CD4-positive, alpha-beta T cell treated with Interleukin-17A for 1 hour (primary cell): ENCODE measurements around the gene INO80C.
A peak's percentile ranks its signal among the peaks of the same experiment; 100 is the strongest.

Source experiments
- DNase-seq: peaks from one replicate; pipeline ENCODE4 v3.0.0-alpha.2; 2020

INO80C gene, protein sequence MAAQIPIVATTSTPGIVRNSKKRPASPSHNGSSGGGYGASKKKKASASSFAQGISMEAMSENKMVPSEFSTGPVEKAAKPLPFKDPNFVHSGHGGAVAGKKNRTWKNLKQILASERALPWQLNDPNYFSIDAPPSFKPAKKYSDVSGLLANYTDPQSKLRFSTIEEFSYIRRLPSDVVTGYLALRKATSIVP

GRCh38 chr18:35497370-35498197 lies at the start of gene INO80C:
INO80C (minus strand) TSS chr18:35497960; CDS start chr18:35497874, 86 bp downstream.
- DNase-seq = peak; percentile 95

DNA sequence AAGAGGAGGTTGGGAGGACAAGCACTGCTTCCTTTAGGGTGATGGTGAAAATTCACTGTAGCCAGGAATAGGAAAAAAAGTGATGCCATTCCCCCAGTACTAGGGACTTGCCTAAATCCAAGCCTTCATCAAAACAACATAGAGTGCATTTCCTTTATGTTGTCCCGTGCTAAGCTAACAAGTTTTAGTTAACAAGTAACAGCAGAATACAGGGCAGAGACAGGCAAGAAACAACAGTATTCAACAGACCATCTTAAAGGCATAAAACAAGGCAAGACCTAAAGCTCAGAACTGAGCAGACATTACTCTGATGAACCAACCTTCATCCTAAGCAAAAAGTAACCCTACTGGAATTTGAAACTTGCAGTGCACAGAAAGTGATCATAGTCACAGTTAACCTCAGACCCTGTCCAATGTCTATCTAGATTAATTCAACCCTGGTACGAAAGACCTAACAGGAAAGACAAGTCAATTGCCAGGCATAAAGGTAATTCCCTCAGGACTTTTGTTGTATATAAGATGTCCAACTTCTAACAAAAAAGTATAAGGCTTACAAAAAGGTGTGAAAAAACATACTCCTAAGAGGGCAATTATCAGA lies 49.3 kb upstream of the INO80C start:
- no peak for DNase-seq

DNA sequence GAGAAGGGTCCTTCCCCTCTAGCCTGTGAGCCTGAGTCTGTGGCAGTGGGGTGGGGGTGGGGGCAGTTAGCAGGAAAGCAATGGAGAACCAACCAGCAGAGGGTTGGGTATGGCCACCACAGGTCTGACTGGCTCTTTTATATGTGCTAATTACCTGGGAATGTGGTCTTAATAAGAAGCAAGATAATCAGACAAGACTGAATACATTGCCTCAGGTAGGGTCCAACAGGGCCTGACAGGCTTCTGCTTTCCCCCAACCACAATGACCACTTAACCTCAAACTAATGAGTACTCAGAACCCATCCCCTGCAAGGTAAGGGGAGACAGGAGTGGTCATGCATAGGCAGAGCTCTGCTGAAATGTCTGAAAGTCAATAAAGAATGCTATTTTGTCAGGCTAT lies 44.6 kb upstream of the INO80C start:
- DNase-seq = no peak

- DNase-seq = no peak
These were observed 37.5 kb upstream of the INO80C start for GRCh38 chr18:35535297-35535696.

- DNase-seq = no peak
These were observed 36.2 kb upstream of the INO80C start for GRCh38 chr18:35533916-35534405.

- DNase-seq = no peak
These were observed 31.1 kb upstream of the INO80C start for GRCh38 chr18:35528749-35529274.

- DNase-seq = no peak
These were observed 28.8 kb upstream of the INO80C start for GRCh38 chr18:35526495-35527059.

DNA sequence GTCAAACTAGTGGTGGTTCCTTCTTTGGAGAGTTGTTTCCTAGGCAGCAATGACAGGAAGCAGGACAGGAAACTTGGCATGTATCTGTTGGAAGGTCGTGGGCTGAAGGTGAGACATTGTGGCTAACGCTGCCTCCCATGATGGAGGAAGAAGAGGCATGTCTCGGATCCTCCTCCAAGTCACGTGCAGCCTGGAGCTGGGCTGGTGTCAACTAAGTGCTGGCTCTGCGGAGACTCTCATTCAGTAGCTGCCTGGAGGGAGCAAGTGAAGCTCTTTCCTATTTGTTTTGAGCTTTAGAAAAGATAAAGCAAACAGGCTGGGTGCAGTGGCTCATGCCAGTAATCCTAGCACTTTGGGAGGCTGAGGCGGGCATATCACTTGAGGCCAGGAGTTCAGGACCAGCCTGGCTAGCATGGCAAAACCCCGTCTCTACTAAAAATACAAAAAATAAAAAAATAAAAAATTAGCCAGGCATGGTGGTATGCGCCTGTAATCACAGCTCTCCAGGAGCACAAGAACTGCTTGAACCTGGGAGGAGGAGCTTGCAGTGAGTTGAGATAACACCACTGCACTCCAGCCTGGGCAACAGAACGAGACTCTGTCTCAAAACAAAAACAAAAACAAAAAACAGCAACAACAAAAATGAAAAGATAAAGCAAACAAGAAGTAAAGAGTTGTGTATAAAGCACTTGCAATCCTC lies 28.2 kb upstream of the INO80C start:
- no peak for DNase-seq

GRCh38 chr18:35524226-35524625 lies 26.5 kb upstream of the INO80C start:
- DNase-seq = no peak

GRCh38 chr18:35522130-35522959 lies 24.6 kb upstream of the INO80C start:
- no peak for DNase-seq

- DNase-seq = no peak
These were observed 23.4 kb upstream of the INO80C start for GRCh38 chr18:35521133-35521532.

DNA sequence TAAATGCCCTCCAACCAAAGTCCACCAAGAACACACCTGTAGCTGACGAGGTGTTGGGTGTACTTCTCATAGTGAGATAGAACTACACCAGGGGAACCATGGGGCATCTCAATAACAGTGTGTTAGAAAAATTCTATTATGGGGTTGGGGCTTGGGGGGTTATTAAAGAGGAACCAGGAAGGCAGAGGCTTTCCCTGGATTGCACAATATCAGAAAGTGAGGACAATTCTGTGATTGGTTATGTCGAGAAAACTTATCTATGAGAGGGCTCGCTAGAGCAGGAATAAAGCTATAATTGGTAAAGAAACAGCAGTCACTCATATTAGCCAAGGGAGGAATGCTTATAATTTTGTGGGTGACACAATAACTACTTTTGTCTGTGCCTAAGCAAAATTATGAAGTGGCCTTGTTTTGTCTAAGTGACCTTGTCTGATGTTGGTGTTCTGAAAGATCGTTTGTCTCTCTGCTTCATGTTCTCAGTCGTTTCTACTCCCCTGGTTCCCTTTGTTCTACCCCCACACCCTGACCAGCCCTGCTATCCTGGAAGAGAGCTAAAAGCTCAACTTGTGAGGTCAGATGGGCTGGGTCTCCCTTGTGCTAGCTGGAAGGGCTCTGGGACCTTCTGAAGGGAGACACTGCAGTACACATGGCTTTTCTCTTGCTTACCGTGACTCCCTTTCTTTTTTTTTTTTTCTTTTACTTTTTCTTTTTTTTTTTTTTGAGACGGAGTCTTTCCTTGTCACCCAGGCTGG lies 21.6 kb upstream of the INO80C start:
- no peak for DNase-seq

- DNase-seq = no peak
These were observed 20.0 kb upstream of the INO80C start for GRCh38 chr18:35517715-35518114.

DNA sequence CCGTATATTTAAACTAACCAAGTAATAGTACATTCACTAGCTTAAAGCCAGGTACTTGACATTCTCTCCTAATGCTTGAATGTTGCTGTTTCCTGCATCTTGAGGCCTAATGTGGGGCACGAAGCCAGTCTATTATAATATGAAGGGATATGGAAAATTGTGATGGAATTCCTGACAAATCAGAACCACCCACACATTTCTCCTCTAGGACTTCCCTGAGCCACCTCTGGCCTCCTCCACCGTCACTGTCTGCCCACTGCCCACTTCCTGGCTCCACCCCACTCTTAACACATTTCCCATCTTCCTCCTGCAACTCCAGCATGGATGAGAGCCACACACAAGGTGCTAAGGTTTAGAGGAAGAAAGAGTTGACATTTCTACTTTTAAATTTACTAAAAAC lies 19.0 kb upstream of the INO80C start:
- DNase-seq = no peak

- DNase-seq = no peak
These were observed 18.6 kb upstream of the INO80C start for GRCh38 chr18:35516351-35516750.

GRCh38 chr18:35515460-35516130 lies 17.8 kb upstream of the INO80C start:
- DNase-seq = no peak

GRCh38 chr18:35514752-35515459 lies 17.1 kb upstream of the INO80C start:
- DNase-seq = no peak

DNA sequence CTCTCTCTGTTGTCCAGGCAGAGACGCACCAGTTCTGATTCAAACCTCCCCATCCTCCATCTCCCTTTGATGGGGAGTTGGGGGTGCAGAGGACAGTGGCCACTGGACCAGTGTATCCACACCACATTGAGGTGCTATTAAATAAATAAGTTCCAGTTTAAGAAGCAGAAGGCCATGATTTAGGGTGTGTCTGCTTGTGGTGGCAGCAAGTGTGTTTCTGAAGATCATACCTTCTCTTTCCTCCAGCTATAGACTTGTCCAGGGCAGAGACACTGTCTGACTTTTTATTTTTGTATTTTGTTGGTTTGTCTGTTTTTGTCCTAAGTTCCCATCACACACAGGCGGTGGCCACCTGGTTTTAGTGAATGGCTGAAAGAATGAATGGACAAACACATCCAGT lies 16.5 kb upstream of the INO80C start:
- no peak for DNase-seq

DNA sequence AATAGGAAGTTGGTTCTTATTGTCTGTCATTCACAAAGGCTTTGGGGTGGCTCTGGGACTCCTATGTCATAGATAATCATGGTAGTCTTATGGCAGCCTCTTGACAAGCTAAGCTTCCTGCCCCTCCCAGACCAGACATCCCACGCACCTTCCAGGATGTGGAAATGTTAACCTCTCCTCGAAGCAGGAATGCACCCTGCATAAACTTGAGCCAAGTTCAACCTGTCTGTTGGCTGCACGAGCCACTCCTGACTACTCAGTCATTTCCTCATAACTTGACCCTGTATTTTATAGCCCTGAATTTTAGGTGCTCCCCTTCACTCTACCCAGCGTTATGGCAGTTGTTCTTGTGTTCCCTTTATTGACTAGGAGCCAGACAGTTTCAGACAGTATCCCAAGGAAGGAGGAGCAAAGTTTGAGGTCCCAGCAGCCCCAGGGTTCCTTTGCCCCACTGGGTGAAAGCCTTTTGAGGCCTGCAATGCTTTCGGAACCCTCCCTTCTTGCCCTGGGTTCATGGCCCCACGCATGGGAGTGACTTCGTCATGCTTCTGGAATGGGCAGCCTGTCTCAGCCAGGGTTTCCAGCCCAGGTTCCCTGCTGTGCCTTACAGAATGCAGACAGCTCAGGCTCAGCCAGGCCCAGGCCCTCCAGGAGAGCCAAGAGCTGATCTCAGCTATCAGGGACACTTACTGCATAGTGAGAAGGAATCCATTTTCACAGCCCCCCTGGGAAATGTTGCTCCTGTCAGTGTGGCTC lies 15.6 kb upstream of the INO80C start:
- no peak for DNase-seq
